ENCODE results near the gene CRLF2.
"Not testable (repeated sequence)": the region's sequence is repeated elsewhere in the genome, so short reads cannot be mapped to it uniquely, and the experiment has no call there.

The CRLF2 gene, protein sequence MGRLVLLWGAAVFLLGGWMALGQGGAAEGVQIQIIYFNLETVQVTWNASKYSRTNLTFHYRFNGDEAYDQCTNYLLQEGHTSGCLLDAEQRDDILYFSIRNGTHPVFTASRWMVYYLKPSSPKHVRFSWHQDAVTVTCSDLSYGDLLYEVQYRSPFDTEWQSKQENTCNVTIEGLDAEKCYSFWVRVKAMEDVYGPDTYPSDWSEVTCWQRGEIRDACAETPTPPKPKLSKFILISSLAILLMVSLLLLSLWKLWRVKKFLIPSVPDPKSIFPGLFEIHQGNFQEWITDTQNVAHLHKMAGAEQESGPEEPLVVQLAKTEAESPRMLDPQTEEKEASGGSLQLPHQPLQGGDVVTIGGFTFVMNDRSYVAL

DNA sequence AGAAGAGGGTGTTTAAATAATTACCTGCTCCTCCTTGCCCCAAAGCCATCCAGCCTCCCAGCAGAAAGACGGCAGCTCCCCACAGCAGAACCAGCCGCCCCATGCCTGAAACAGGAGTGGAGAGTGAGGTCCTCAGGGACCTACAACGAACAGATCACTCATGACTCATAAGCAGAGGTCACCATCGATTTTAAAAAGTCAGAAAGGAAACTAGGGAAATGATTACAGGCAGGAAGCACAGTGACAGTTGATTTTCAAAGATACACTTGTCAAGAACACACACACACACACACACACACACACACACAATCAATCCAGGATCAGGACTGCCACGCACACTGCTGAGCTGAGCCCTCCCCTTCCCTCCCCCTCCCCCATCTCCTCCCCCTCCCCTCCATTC is at the start of gene CRLF2:
Gene CRLF2 (minus strand): TSS at position 118 of the 400 bp plus-strand sequence. CDS start 15 bp downstream, at position 103.
- no peak for DNase-seq (ENCODE audit: low read depth in 2 of 2)

DNA sequence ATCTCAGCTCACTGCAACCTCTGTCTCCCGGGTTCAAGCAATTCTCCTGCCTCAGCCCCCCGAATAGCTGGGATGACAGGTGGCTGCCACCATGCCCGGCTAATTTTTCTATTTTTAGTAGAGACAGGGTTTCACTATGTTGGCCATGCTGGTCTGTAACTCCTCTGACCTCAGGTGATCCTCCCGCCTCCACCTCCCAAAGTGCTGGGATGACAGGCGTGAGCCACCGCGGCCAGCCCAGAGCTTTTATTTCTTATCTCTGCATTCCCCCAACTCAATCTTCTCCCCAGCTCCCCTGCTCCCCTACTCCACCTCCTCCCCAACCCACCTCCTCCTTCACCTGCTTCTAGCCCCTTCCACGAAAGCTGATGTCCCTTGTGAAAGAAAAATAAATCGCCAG is 49.3 kb upstream of the CRLF2 start:
- not testable (repeated sequence) for DNase-seq (ENCODE audit: low read depth in 2 of 2)

GRCh38 chrX:1261285-1261684 is 48.8 kb upstream of the CRLF2 start:
- DNase-seq (ENCODE audit: low read depth in 2 of 2), result no peak

DNA sequence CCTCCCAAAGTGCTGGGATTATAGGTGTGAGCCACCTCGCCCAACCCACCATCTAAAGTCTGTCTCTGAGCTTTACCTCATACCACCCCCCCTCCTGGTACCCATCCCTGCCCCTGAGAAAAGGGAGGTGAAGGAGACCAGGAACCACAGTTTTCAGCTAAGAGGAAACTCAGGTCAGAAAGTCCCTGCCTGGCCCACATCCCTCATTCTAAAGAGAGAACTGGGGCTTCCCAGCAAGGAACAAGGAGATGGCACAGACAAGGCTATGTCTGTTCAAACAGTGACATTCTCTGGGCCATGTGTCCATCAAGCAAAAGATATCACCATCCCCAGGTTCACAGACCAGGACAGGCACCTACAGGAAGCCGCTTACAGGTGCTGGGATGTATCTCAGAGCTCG is 40.4 kb upstream of the CRLF2 start:
- DNase-seq (ENCODE audit: low read depth in 2 of 2), result no peak

DNA sequence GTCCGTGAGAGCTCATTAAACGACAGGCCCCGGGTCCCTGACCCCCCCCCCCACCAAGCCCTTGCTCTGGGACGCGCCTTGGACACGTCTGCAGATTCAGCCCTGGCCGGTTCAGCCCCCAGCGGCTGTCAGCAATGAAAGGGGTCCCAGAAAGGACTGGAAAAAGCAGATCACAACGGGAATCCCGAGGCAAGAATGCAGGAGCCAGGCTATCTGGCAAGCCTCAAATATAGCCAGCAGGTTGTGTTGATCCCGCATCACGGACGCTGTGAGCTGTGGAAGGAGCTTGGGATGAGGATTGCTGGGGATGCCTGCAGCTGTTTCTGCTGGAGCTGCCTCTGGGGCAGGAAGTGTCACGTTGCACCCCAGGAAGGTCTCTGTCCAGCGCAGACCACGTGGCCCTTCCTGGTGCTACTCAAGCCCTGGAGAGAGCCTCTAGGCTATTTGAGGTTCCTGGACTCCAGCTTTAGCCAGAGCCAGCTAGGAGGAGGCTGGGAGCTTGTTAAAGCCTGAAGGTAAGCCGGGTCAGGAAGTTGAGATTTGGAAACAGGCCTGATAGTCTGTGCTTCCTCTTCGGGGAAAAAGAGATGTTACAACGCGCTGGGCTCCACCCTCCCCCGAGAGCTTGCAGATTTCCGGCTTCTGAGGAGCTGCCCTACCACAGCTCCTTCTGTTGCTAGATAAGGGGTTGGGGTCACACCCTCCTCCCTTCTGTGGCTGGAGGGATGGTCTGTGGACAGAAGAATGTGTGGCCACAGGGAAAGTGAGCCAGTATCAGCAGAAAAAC is 36.8 kb upstream of the CRLF2 start:
- peak in 1 of 2 donors; percentile 23 for DNase-seq (ENCODE audit: low read depth in 2 of 2)

GRCh38 chrX:1248331-1249061 is 36.0 kb upstream of the CRLF2 start:
- no peak for DNase-seq (ENCODE audit: low read depth in 2 of 2)

GRCh38 chrX:1246816-1247215 is 34.4 kb upstream of the CRLF2 start:
- peak; percentile 66 to 86 for DNase-seq (ENCODE audit: low read depth in 2 of 2)

DNA sequence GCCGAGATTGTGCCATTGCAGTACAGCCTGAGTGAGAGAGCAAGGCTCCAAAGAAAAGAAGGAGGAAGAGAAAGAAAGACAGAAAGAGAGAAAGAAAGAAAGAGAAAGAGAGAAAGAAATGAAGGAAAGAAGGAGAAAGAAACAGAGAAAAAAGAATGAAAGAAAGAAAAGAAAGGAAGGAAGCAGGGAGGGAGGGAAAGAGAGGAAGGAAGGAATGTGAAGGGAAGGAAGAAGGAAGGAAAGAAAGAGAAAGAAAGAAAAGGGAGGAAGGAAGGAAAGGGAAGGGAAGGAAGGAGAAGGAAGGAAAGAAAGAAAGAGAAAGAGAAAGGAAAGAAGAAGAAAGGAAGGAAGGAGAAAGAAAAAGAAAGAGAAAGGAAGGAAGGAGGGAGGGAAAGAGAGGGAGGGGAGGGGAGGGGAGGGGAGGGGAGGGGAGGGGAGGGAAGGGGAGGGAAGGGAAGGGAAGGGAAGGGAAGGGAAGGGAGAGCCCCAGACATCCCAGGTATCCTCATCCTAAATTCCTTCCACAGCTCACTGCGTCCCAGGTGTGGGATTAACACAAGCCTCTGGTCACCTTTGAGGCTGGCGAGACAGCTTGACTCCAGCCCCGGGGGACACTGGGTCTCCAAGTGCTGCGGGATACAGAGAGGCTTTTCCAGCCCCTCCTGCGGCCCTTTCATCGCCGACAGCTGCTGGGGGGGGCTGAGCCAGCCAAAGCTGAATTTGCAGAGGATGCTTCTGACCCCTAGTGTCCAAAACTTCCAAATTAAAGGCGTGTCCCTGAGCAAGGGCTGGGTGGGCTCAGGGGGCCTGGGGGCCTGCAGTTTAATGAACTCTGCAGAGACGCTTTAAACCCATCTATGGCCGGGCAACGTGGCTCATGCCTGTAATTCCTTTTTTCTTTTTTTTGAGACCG is 32.0 kb upstream of the CRLF2 start:
- DNase-seq (ENCODE audit: low read depth in 2 of 2), result no peak

GRCh38 chrX:1242891-1243402 is 30.5 kb upstream of the CRLF2 start:
- DNase-seq (ENCODE audit: low read depth in 2 of 2), result no peak

DNA sequence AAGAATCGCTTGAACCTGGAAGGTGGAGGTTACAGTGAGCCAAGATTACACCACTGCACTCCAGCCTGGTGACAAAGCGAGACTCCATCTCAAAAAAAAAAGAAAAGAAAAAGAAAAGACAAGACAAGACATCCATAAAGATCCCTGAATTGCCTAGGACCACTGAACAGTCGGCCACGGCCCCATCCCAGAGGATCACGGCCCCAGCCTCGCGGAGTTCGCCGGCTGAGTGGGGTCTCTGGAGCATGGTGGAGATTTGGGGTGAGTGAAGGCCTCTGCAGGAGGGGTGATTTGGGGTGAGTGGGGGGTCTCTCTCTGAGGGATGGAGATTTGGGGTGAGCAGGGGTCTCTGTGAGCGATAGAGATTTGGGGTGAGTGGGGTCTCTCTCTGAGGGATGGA is 28.1 kb upstream of the CRLF2 start:
- not testable (repeated sequence) for DNase-seq (ENCODE audit: low read depth in 2 of 2)

GRCh38 chrX:1239681-1240142 is 27.3 kb upstream of the CRLF2 start:
- DNase-seq (ENCODE audit: low read depth in 2 of 2), result no peak

- no peak for DNase-seq (ENCODE audit: low read depth in 2 of 2)
Observed at GRCh38 chrX:1231850-1232465, 19.5 kb upstream of the CRLF2 start.

DNA sequence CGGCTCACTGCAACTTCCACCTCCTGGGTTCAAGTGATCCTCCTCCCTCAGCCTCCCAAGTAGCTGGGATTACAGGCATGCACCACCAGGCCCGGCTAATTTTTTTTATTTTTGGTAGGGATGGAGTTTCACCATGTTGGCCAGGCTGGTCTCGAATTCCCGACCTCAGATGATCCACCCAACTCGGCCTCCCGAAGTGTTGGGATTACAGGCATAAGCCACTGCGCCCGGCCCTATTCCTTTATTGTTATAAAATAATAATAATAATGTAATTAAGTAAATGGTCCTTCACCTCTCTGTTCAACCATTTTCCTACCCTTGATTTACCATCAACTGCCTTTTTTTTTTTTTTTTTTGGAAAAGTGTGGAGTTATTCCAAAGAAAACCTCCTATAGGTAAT is 15.7 kb upstream of the CRLF2 start:
- not testable (repeated sequence) for DNase-seq (ENCODE audit: low read depth in 2 of 2)

DNA sequence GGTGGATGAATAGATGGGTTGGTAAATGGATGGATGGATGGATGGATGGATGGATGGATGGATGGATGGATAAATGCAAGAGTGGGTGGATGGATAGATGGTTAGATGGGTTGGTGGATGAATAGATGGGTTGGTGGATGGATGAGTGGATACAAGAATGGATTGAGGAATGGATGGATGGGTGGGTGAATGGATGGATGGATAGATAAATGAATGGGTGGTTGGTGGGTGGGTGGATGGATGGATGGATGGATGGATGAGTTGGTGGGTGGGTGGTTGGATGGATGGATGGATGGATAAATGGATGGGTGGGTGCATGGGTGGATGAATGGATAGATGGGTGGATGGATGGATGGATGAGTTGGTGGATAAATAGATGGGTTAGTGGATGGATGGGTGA is 13.8 kb upstream of the CRLF2 start:
- DNase-seq (ENCODE audit: low read depth in 2 of 2), result no peak

DNA sequence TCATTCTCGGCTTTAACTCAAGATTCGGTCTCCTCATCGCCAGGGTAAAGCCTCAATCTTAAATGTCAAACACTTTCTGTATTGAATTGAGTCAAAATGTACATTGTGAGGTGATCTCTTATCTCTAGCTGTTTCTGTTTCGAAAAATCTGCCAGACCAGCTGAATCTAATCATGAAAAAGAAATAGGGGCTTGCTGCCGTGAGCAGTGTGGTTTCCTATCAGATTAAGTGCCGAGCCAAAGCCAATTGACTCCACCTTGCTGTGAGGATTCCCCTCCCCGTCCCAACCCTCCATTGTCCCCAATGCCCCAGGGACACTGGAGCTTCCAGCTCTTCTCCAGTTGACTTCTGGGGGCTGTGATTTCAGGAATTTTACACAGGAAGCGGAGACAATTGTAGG is 12.5 kb upstream of the CRLF2 start:
- DNase-seq (ENCODE audit: low read depth in 2 of 2), result no peak

GRCh38 chrX:1223242-1223600 is 10.8 kb upstream of the CRLF2 start:
- DNase-seq (ENCODE audit: low read depth in 2 of 2), result no peak

GRCh38 chrX:1222531-1223241 is 10.2 kb upstream of the CRLF2 start:
- no peak for DNase-seq (ENCODE audit: low read depth in 2 of 2)

DNA sequence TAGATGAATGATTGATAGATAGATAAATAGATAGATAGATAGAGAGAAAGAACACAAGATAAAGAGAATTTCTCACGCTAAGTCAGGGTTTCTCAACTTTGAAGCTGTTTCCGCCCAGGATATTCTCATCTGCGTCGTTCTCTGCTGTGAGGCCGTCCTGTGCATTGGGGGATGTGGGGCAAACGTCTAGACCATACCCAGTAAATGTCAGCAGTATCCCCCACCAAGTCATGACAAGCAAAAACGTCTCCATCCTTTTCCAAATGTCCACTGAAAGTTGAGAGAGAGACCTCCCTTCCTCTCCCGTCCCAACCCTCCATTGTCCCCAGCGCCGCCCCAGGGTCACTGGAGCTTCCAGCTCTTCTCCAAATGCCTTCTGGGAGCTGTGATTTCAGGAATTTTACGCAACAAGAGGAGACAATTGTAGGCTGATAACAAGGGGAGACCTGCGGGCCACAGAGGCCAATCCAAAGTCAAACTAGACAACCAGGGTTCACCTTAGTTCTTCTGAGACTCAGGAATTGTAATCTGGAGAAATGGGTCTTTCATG is 8.9 kb upstream of the CRLF2 start:
- DNase-seq (ENCODE audit: low read depth in 2 of 2), result no peak

GRCh38 chrX:1218286-1218685 is 5.8 kb upstream of the CRLF2 start:
- no peak for DNase-seq (ENCODE audit: low read depth in 2 of 2)

Data from stimulated activated CD4-positive, alpha-beta T cell treated with anti-CD3 and anti-CD28 coated beads, Interleukin-1b, Interleukin-23, amount 100 ng/mL, for 1 hour (primary cell).